PC-3 (cell line): Measurements from ENCODE around the gene NGDN.

Source experiments
- EZH2 ChIP-seq: fragments of 300-600 bp; sonication (generic); IDR thresholded peaks from one replicate; pipeline ENCODE4 v1.6.1; 2017; ENCODE audit warnings: antibody characterized with exemption, mild to moderate bottlenecking, low read length; ENCODE audit not compliant: unreplicated experiment
- EZH2phosphoT487 ChIP-seq: fragments of 300-600 bp; sonication (generic); IDR thresholded peaks from 2 replicates; pipeline ENCODE4 v1.6.1; 2018; ENCODE audit warnings: mild to moderate bottlenecking, antibody characterized with exemption, low read length, borderline replicate concordance
- TF ChIP-seq, protein P1 (sequence below): fragments of 300-600 bp; sonication (generic); conservative IDR thresholded peaks from 2 replicates; pipeline ENCODE4 v1.5.1; 2017; ENCODE audit warnings: antibody characterized with exemption, low read depth, mild to moderate bottlenecking, low read length

DNA sequence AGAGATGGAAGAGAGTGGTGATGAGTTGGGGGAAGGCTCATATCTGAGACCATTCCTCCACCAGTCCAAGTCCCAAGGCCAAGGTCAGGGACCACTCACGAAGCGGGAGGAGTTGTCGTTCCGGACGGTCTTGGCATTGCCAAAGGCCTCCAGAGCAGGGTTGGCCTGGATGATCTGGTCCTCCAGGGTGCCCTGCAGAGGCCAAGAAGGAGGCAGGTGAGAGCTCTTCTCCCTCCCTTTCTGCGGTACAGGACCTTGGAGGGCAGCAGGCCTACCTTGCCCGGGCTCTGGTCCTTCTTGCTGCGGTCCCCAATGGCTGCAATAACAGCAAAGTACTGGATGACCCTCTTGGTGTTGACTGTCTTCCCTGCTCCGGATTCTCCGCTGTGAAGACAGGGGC is 38.0 kb upstream of the NGDN start:
- TF ChIP-seq, protein P1, sequence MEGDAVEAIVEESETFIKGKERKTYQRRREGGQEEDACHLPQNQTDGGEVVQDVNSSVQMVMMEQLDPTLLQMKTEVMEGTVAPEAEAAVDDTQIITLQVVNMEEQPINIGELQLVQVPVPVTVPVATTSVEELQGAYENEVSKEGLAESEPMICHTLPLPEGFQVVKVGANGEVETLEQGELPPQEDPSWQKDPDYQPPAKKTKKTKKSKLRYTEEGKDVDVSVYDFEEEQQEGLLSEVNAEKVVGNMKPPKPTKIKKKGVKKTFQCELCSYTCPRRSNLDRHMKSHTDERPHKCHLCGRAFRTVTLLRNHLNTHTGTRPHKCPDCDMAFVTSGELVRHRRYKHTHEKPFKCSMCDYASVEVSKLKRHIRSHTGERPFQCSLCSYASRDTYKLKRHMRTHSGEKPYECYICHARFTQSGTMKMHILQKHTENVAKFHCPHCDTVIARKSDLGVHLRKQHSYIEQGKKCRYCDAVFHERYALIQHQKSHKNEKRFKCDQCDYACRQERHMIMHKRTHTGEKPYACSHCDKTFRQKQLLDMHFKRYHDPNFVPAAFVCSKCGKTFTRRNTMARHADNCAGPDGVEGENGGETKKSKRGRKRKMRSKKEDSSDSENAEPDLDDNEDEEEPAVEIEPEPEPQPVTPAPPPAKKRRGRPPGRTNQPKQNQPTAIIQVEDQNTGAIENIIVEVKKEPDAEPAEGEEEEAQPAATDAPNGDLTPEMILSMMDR, result no peak
- no peak for TF ChIP-seq EZH2
- TF ChIP-seq EZH2phosphoT487, result no peak
